Progenitor cell of endocrine pancreas (in vitro differentiated cells): ENCODE measurements around the gene FCN2. TPM values are rescaled to one million over a fixed set of nuclear protein-coding genes. Genes with fewer than 3 reads are reported as not detected.

Experiments
- DNase-seq: peaks from one replicate; pipeline ENCODE4 v3.0.0; 2021; ENCODE audit warnings: low spot score; ENCODE audit not compliant: unreplicated experiment
- H3K27ac Mint-ChIP-seq: 2 replicates; pipeline ENCODE4 v1.8.0; 2021; ENCODE audit warnings: mild to moderate bottlenecking, moderate library complexity, mixed read lengths
- H3K27me3 Mint-ChIP-seq: 2 replicates; pipeline ENCODE4 v1.8.0; 2021; ENCODE audit warnings: mixed read lengths
- H3K36me3 Mint-ChIP-seq: 2 replicates; pipeline ENCODE4 v1.8.0; 2022; ENCODE audit warnings: mixed read lengths; ENCODE audit not compliant: insufficient read depth
- H3K4me1 Mint-ChIP-seq: 2 replicates; pipeline ENCODE4 v1.8.0; 2021; ENCODE audit warnings: low read depth, mixed read lengths
- H3K4me3 Mint-ChIP-seq: 2 replicates; pipeline ENCODE4 v1.8.0; 2021; ENCODE audit warnings: low read depth, mild to moderate bottlenecking, moderate library complexity, mixed read lengths
- H3K9me3 Mint-ChIP-seq: 2 replicates; pipeline ENCODE4 v1.8.0; 2021; ENCODE audit warnings: low read depth, mixed read lengths
- total RNA-seq: library from RNA; stranded (reverse); gene quantifications from 2 replicates; pipeline ENCODE4 v1.2.1, GENCODE V29; 2021
- TF ChIP-seq, protein P1 (sequence below): fragments of 200-600 bp; sonication (generic); IDR thresholded peaks from one replicate; pipeline ENCODE4 v1.5.0; 2021; ENCODE audit warnings: antibody characterized with exemption, mild to moderate bottlenecking; ENCODE audit not compliant: unreplicated experiment

Gene FCN2
- total RNA-seq, 1 donor from 2014 or later: not detected

DNA sequence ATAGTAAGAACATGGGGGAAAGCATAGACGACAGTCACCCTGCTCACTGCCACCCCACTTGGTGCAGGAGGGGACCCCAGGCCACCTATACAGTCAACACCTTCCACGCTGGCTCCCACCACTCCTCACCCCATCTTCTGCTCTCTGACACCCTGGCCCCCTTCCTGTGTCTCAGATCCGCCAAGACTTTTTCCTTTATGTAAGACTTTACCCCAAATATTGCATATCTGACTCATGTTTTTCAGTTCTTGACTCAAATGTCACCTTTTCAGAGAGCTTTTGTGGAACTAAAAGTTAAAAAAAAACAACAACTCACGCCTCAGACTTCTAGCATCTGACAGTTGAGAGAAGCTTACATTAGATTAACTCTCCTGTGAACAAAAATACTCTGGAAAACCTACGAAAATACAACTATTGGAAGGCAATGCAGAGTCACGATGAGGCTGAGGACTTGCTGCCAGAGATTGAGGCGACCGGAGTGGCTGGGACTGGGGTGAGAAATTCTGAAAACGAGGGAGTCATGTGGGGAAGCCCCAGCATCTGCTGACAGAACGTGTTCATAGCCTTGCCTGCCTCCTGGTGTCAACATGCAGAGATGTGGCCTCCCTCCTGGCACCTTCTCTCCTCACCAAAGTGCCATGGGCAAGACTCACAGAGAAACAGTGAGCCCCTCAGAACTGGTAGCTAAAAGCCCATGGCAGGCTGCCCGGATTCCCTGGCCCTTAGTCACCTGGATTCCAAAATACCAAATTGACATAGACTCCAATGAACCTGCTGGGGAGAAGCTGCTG, 22.4 kb upstream of the FCN2 start:
- DNase-seq: no peak
- no peaks in the 10 kb centered on the region for H3K4me1 Mint-ChIP-seq
- peaks cover 30% of the 10 kb centered on the region for H3K27me3 Mint-ChIP-seq
- H3K36me3 Mint-ChIP-seq: no peaks in the 10 kb centered on the region
- peaks cover 4% of the 10 kb centered on the region for H3K9me3 Mint-ChIP-seq
- no peak overlapping the region for H3K4me3 Mint-ChIP-seq
- H3K27ac Mint-ChIP-seq: no peak overlapping the region
- TF ChIP-seq, protein P1, sequence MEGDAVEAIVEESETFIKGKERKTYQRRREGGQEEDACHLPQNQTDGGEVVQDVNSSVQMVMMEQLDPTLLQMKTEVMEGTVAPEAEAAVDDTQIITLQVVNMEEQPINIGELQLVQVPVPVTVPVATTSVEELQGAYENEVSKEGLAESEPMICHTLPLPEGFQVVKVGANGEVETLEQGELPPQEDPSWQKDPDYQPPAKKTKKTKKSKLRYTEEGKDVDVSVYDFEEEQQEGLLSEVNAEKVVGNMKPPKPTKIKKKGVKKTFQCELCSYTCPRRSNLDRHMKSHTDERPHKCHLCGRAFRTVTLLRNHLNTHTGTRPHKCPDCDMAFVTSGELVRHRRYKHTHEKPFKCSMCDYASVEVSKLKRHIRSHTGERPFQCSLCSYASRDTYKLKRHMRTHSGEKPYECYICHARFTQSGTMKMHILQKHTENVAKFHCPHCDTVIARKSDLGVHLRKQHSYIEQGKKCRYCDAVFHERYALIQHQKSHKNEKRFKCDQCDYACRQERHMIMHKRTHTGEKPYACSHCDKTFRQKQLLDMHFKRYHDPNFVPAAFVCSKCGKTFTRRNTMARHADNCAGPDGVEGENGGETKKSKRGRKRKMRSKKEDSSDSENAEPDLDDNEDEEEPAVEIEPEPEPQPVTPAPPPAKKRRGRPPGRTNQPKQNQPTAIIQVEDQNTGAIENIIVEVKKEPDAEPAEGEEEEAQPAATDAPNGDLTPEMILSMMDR: no peak

DNA sequence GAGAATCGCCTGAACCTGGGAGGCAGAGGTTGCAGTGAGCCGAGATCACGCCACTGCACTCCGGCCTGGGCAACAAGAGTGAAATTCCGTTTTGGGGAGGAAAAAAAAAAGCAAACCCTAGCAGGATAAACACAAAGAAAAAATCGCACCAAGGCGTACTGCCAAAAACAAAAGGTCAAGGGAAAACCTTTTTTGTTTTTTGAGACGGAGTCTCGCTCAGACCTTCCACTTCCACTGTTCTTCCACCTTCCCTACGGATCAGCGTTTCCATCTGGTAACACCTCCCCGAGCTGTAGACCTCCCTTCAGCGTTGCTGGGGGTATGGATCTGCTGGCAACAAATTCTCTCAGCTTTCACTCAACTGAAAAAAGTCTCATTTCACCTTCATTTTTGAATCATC, 20.1 kb upstream of the FCN2 start:
- Mint-ChIP-seq H3K27ac (no peak overlapping the region), H3K27me3 (peaks cover 22% of the 10 kb centered on the region), H3K4me3 (no peak overlapping the region), H3K4me1 (no peaks in the 10 kb centered on the region), H3K36me3 (no peaks in the 10 kb centered on the region), H3K9me3 (peaks cover 4% of the 10 kb centered on the region)
- no peak for DNase-seq
- TF ChIP-seq, protein P1: no peak

DNA sequence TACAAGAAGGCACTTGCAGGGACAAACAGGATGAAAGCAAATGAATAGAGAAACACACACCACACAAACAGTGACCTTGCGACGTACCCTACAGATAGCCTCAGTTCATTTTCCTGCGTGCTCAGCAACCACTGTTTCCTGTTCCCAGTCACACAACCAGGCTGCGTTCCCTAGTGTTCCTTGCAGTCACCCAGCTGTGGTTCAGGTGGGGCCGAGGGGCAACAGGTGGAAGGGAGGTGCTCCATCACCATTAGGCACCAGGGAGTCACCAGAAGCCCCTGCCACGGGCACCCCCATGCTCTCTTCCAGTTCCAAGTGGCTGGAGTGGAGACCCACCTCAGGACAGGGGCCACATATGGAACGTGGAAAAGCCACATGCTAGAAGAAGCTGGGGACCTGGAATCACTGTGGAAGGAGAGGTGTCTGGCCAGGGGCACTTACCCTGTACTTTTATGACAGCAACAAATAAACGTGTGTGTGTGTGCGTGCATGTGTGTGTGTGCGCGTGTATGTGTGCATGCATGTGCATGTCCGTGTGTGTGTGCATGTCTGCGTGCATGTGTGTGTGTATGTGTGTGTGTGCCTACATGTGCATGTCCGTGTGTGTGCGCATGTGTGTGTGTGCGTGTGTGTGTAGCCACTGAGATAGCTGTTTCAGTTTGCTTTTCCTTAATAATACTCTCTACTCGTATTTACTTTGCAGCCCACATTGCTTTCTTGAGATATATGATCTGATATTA, 18.8 kb upstream of the FCN2 start:
- DNase-seq: no peak
- H3K27me3 Mint-ChIP-seq: peaks cover 18% of the 10 kb centered on the region
- no peak overlapping the region for H3K4me3 Mint-ChIP-seq
- TF ChIP-seq, protein P1: no peak
- H3K9me3 Mint-ChIP-seq: peaks cover 4% of the 10 kb centered on the region
- no peaks in the 10 kb centered on the region for H3K4me1 Mint-ChIP-seq
- H3K27ac Mint-ChIP-seq: no peak overlapping the region
- H3K36me3 Mint-ChIP-seq: no peaks in the 10 kb centered on the region

DNA sequence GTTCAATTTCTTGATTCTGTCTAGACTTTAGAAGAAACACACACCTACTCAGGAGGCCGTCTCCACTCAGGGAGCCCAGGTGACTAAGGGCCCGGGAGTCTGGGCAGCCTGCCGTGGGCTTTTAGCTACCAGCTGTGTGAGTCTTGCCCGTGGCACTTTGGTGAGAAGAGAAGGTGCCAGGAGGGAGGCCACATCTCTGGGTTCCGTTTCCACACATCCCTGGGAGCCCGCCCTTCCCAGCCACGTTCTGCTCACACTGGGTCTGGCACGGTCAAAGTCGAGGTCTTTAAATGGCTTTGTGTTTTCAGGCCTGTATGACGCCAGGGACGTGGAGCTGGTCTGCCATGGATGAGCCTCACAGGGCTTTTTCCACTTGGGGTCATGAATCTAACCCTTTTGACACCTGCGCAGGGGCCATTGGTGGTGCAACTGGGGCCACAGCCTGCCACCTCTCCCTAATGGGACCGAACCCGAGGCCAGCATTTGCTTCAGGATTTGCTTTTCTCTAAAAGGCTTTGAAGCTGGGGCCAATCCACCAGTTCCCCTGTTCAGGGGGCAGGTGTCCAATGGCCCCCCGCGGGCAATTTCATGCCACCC, 17.2 kb upstream of the FCN2 start:
- DNase-seq: no peak
- no peaks in the 10 kb centered on the region for H3K9me3 Mint-ChIP-seq
- no peaks in the 10 kb centered on the region for H3K36me3 Mint-ChIP-seq
- H3K27me3 Mint-ChIP-seq: peaks cover 7% of the 10 kb centered on the region
- H3K4me3 Mint-ChIP-seq: no peak overlapping the region
- no peaks in the 10 kb centered on the region for H3K4me1 Mint-ChIP-seq
- H3K27ac Mint-ChIP-seq: no peak overlapping the region
- TF ChIP-seq, protein P1: no peak
